H1 (cell line): ENCODE data around the gene SHLD1. TPM values are rescaled to one million over a fixed set of nuclear protein-coding genes. Genes with fewer than 3 reads are reported as not detected.
A peak's percentile ranks its signal among the peaks of the same experiment; 100 is the strongest.

Experiments used
- CTCF ChIA-PET: fragments of 300-600 bp; sonication (Branson Sonifier 250); formaldehyde crosslinking; loops from one replicate; lab custom pipeline; 2021; ENCODE audit not compliant: partially characterized antibody; lab: Charles Lee
- POLR2A ChIA-PET: fragments of 300-600 bp; sonication (Branson Sonifier 250); formaldehyde crosslinking; loops from one replicate; lab custom pipeline; 2021; ENCODE audit warnings: inconsistent platforms; ENCODE audit not compliant: partially characterized antibody; lab: Charles Lee
- DNase-seq, 2 experiments: peaks; one replicate each; pipeline versions ENCODE4 v3.0.0 to v3.0.0-alpha.2; 2010 to 2022; ENCODE audit warnings: low spot score in 2 of 2, low read depth in 1 of 2, mixed read lengths in 1 of 2
- FAIRE-seq: peaks from 2 replicates; lab custom pipeline; 2011; peaks lifted over from hg19 to GRCh38; lab: Jason Lieb, UNC
- H2AFZ ChIP-seq: 2 replicates; pipeline ENCODE4 v1.8.1; 2012; ENCODE audit warnings: low read length, inconsistent platforms
- H2AK5ac ChIP-seq: 2 replicates; pipeline ENCODE4 v1.6.1; 2013; ENCODE audit warnings: low read depth, low read length
- H2BK120ac ChIP-seq: replicated peaks from 2 replicates; pipeline ENCODE3; 2013; ENCODE audit warnings: low read depth, low read length, inconsistent platforms
- H2BK12ac ChIP-seq: 2 replicates; pipeline ENCODE4 v1.6.1; 2013; ENCODE audit warnings: low read depth, low read length
- H2BK15ac ChIP-seq: 2 replicates; pipeline ENCODE4 v1.6.1; 2013; ENCODE audit warnings: low read length
- H2BK20ac ChIP-seq: 2 replicates; pipeline ENCODE4 v1.6.1; 2013; ENCODE audit warnings: low read length
- H2BK5ac ChIP-seq: 2 replicates; pipeline ENCODE4 v1.6.1; 2013; ENCODE audit warnings: low read depth, low read length
- H3K14ac ChIP-seq: 2 replicates; pipeline ENCODE4 v1.6.1; 2013; ENCODE audit warnings: inconsistent platforms; ENCODE audit not compliant: insufficient read length
- H3K18ac ChIP-seq: 2 replicates; pipeline ENCODE4 v1.6.1; 2013; ENCODE audit warnings: low read length; ENCODE audit errors: extremely low read depth
- H3K23ac ChIP-seq: 2 replicates; pipeline ENCODE4 v1.6.1; 2013; ENCODE audit warnings: inconsistent platforms; ENCODE audit not compliant: insufficient read length
- H3K23me2 ChIP-seq: 2 replicates; pipeline ENCODE4 v1.6.1; 2013; ENCODE audit warnings: low read depth, low read length
- H3K27ac ChIP-seq: 2 replicates; pipeline ENCODE4 v1.6.1; 2011; ENCODE audit warnings: low read depth, low read length, inconsistent platforms
- H3K27me3 ChIP-seq, 4 experiments: replicated peaks in 1 of 4; 1 replicate in 1 of 4; 2 replicates in 3 of 4; pipeline versions ENCODE4 v1.6.1 to v1.8.1; 2011 to 2013; ENCODE audit warnings: low read length in 3 of 4, mild to moderate bottlenecking in 3 of 4, inconsistent platforms in 2 of 4, mixed read lengths in 2 of 4, moderate library complexity in 1 of 4; ENCODE audit not compliant: control insufficient read depth in 3 of 4, insufficient read depth in 3 of 4; ENCODE audit errors: extremely low read depth in 1 of 4
- H3K36me3 ChIP-seq, 4 experiments: 2 replicates each; pipeline versions ENCODE4 v1.6.1 to v1.8.1; 2011 to 2013; ENCODE audit warnings: mild to moderate bottlenecking in 4 of 4, low read length in 3 of 4, moderate library complexity in 2 of 4, control low read depth in 1 of 4, inconsistent platforms in 1 of 4; ENCODE audit not compliant: insufficient read depth in 4 of 4, control insufficient read depth in 2 of 4
- H3K4ac ChIP-seq: replicated peaks from 2 replicates; pipeline ENCODE3; 2013; ENCODE audit warnings: low read length, low read depth, mixed read lengths, inconsistent platforms; ENCODE audit not compliant: insufficient read length
- H3K4me1 ChIP-seq, 4 experiments: replicated peaks in 1 of 4; 1 replicate in 1 of 4; 2 replicates in 3 of 4; pipeline versions ENCODE4 v1.6.1 to v1.8.1; 2011 to 2013; ENCODE audit warnings: low read length in 3 of 4, inconsistent platforms in 2 of 4, mixed read lengths in 1 of 4; ENCODE audit not compliant: insufficient read depth in 4 of 4, control insufficient read depth in 3 of 4
- H3K4me2 ChIP-seq, 2 experiments: 2 replicates each; pipeline versions ENCODE4 v1.6.1 to v1.8.1; 2011 to 2013; ENCODE audit warnings: low read depth in 2 of 2, low read length in 2 of 2, control low read depth in 1 of 2, inconsistent platforms in 1 of 2, mild to moderate bottlenecking in 1 of 2; ENCODE audit not compliant: insufficient read depth in 1 of 2
- H3K4me3 ChIP-seq, 4 experiments: fragments of 200-600, 300-600 bp in 1 of 4; sonication (generic), shearing (Covaris generic), sonication (Bioruptor Twin) in 1 of 4; 2 replicates each; pipeline versions ENCODE4 v1.5.1 to v1.8.1; 2011 to 2016; ENCODE audit warnings: low read length in 4 of 4, low read depth in 3 of 4, control low read depth in 2 of 4, inconsistent platforms in 2 of 4, mild to moderate bottlenecking in 2 of 4, mixed read lengths in 1 of 4, moderate library complexity in 1 of 4; ENCODE audit not compliant: insufficient read depth in 2 of 4; ENCODE audit errors: extremely low read depth in 1 of 4
- H3K56ac ChIP-seq: replicated peaks from 2 replicates; pipeline ENCODE3; 2013; ENCODE audit warnings: low read depth, mild to moderate bottlenecking, mixed read lengths, low read length, inconsistent platforms; ENCODE audit not compliant: insufficient read length
- H3K79me1 ChIP-seq: 2 replicates; pipeline ENCODE4 v1.6.1; 2013; ENCODE audit warnings: low read depth, low read length, control low read depth
- H3K79me2 ChIP-seq, 2 experiments: 2 replicates each; pipeline versions ENCODE4 v1.6.1 to v1.8.1; 2012 to 2013; ENCODE audit warnings: low read length in 2 of 2, mild to moderate bottlenecking in 2 of 2, inconsistent platforms in 1 of 2; ENCODE audit not compliant: insufficient read depth in 2 of 2, control insufficient read depth in 1 of 2
- H3K9ac ChIP-seq, 4 experiments: replicated peaks in 1 of 4; 1 replicate in 1 of 4; 2 replicates in 3 of 4; pipeline versions ENCODE4 v1.6.1 to v1.8.1; 2011 to 2013; ENCODE audit warnings: low read depth in 3 of 4, low read length in 3 of 4, control low read depth in 2 of 4, mild to moderate bottlenecking in 2 of 4, moderate library complexity in 2 of 4, inconsistent platforms in 1 of 4; ENCODE audit errors: extremely low read depth in 1 of 4
- H3K9me3 ChIP-seq, 2 experiments: 2 replicates each; pipeline versions ENCODE4 v1.6.1 to v1.8.1; 2012 to 2013; ENCODE audit warnings: mild to moderate bottlenecking in 2 of 2, moderate library complexity in 2 of 2, control low read depth in 1 of 2, inconsistent platforms in 1 of 2, low read depth in 1 of 2, low read length in 1 of 2, mixed read lengths in 1 of 2; ENCODE audit not compliant: insufficient read depth in 2 of 2
- H4K20me1 ChIP-seq, 2 experiments: replicated peaks in 1 of 2; 2 replicates each; pipeline versions ENCODE3 to v1.8.1; 2011 to 2013; ENCODE audit warnings: inconsistent platforms in 2 of 2, low read length in 2 of 2, mild to moderate bottlenecking in 1 of 2; ENCODE audit not compliant: insufficient read depth in 2 of 2, control insufficient read depth in 1 of 2
- H4K5ac ChIP-seq: 2 replicates; pipeline ENCODE4 v1.6.1; 2013; ENCODE audit warnings: low read length, low read depth, mixed read lengths, inconsistent platforms; ENCODE audit not compliant: insufficient read length
- H4K8ac ChIP-seq: 2 replicates; pipeline ENCODE4 v1.8.0; 2013; ENCODE audit warnings: mild to moderate bottlenecking, moderate library complexity, low read length, inconsistent platforms; ENCODE audit not compliant: insufficient read depth; ENCODE audit errors: extremely low read depth
- H4K91ac ChIP-seq: replicated peaks from 2 replicates; pipeline ENCODE3; 2013; ENCODE audit warnings: low read length, mixed read lengths, inconsistent platforms; ENCODE audit not compliant: insufficient read length
- JUND ChIP-seq: IDR thresholded peaks from 2 replicates; pipeline ENCODE4 v1.6.1; 2011; ENCODE audit warnings: mild to moderate bottlenecking, improper control_type of control experiment, low read length
- KDM5A ChIP-seq: fragments of 200-600 bp; IDR thresholded peaks from 2 replicates; pipeline ENCODE4 v1.7.1; 2012; ENCODE audit warnings: mild to moderate bottlenecking, low read length, inconsistent platforms, mixed read lengths
- POLR2A ChIP-seq, 2 experiments: IDR thresholded peaks; 1 replicate in 1 of 2; 2 replicates in 1 of 2; pipeline ENCODE4 v1.6.1; 2011; ENCODE audit warnings: low read depth in 2 of 2, low read length in 2 of 2, mild to moderate bottlenecking in 2 of 2; ENCODE audit errors: control extremely low read depth in 1 of 2
- RAD21 ChIP-seq, 2 experiments: IDR thresholded peaks in 1 of 2; conservative IDR thresholded peaks in 1 of 2; 2 replicates each; pipeline ENCODE4 v1.6.1; 2011; ENCODE audit warnings: low read depth in 2 of 2, low read length in 2 of 2, improper control_type of control experiment in 1 of 2, inconsistent platforms in 1 of 2, mild to moderate bottlenecking in 1 of 2, moderate library complexity in 1 of 2
- WGBS, 2 experiments: shearing (Covaris generic) in 1 of 2; methylation state at CpG; one replicate each; pipeline versions ENCODE4 v1.1.6 to v1.1.7; 2013 to 2015; ENCODE audit warnings: low lambda C conversion rate in 2 of 2, mixed read lengths in 2 of 2, inconsistent platforms in 1 of 2, low coverage in 1 of 2, missing lambda C conversion rate in 1 of 2; ENCODE audit not compliant: insufficient replicate concordance in 2 of 2, insufficient coverage in 1 of 2, insufficient read length in 1 of 2; ENCODE audit errors: extremely low coverage in 1 of 2, missing lambda C conversion rate in 1 of 2; 5-methylcytosine and 5-hydroxymethylcytosine counted together
- polyA plus RNA-seq, 7 experiments: library from polyadenylated mRNA; depleted of rRNA in 3 of 7; stranded (reverse) in 5 of 7; unstranded in 2 of 7; fragments of >200 nt in 5 of 7; fragments of 200-250 nt in 2 of 7; gene quantifications; 1 replicate in 5 of 7; 2 replicates in 1 of 7; 4 replicates in 1 of 7; pipeline versions ENCODE4 v1.2.1 to v1.2.3, GENCODE V29; 2011 to 2013; ENCODE audit warnings: missing spikeins in 2 of 7, mixed read lengths in 2 of 7
- total RNA-seq: library from RNA; stranded (reverse); fragmentation: NEBNext Ultra II Directional; extraction: Animal tissue kit (Norgen Biotek cat#: 25700); gene quantifications from 2 replicates; pipeline ENCODE4 v1.2.1, GENCODE V29; 2021
- TF ChIP-seq, protein P1 (sequence below), 3 experiments: IDR thresholded peaks; 1 replicate in 2 of 3; 2 replicates in 1 of 3; pipeline versions ENCODE4 v1.5.1 to v1.6.1; 2011; ENCODE audit warnings: low read length in 3 of 3, mild to moderate bottlenecking in 3 of 3, inconsistent platforms in 2 of 3, low read depth in 1 of 3, moderate library complexity in 1 of 3; ENCODE audit not compliant: insufficient read depth in 1 of 3; ENCODE audit errors: control extremely low read depth in 1 of 3

SHLD1 gene
- total and polyA plus RNA-seq, 2 of the 8 experiments (the other 6 are each of a cell fraction or from before 2014, with no cell fraction given): 4.2 to 6.5 TPM

DNA sequence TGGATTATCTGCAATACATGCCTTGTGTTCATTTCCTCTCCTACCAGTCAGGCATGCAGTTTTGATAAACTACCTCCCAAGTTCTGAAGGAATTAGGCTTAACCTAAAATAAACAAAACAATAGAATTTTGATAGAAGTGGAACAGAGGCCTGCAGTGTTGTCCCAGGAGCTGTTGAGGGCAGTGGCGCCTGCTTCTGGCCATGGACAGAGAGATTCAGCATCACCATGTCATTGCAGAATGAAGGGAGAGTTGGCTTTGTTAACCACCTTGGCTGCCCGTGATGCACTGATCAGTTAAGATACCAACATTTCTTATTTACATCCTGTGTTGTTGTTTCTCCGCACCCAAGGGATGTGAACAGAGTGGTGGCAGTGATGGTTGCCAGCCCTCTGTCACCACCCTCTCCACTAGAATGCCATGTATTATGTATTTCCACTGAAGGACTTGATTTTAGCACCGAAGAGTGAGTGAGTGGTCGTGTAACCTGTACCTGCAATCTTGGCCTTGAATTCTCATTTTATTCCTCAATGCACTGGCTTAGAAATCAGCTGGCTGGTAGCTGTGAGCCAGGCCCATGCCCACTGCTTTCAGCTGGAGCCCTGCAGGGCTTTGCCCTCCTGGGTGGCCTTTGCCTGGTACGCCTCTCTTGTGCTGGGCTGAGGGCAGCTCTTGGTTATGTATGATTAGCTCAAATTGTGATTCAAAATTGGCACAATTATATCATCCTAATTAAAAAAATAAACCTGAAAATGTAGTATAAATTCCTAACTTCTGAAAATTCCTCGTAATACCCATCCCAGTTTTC is 56.5 kb downstream of the SHLD1 start:
- 87% methylated on average over 7 of the region's 7 CpGs; no CpG with 5 or more reads in 1 of the 2 experiments for WGBS, 2 experiments
- Histone ChIP-seq H3K23me2 (no peaks in the 10 kb centered on the region), H3K79me2 (no peaks in the 10 kb centered on the region), H2BK5ac (no peak overlapping the region), H3K56ac (no peak overlapping the region), H3K4me1 (peaks cover 0 to 10% (median 2%) of the 10 kb centered on the region in 4 experiments; a peak in 4 of 7 replicates), H3K9ac (no peak overlapping the region), H3K4me3 (no peak overlapping the region), H3K79me1 (no peaks in the 10 kb centered on the region), H2AFZ (no peak overlapping the region), H2BK12ac (no peak overlapping the region; the same call in 1 of the 2 replicates), H4K5ac (no peak overlapping the region), H3K4me2 (no peak overlapping the region), H3K14ac (no peak overlapping the region), H4K91ac (no peak overlapping the region), H3K23ac (no peak overlapping the region), H2BK15ac (no peak overlapping the region), H2AK5ac (0 out of 2 replicates have a peak overlapping the region, but pooled peaks have one; percentile 2), H3K4ac (no peak overlapping the region), H3K9me3 (no peaks in the 10 kb centered on the region), H2BK20ac (no peak overlapping the region), H3K27ac (no peak overlapping the region), H3K36me3 (no peaks in the 10 kb centered on the region), H4K8ac (no peak overlapping the region), H3K18ac (no peak overlapping the region), H4K20me1 (no peaks in the 10 kb centered on the region), H3K27me3 (no peaks in the 10 kb centered on the region), H2BK120ac (no peak overlapping the region)
- POLR2A ChIA-PET: interaction anchor here (0.7 kb wide), 1 partner anchor 108 kb away, joined by 3 read pairs; no protein-coding TSS in a partner anchor
- CTCF ChIA-PET: interaction anchor here (0.6 to 3.4 kb wide), 18 partner anchors 8 to 277 kb away, joined by 3 to 19 read pairs (median 4); no protein-coding TSS in a partner anchor
- FAIRE-seq (peak; percentile 7), DNase-seq (peak in 1 of 2 experiments; percentile 41)
- TF ChIP-seq KDM5A: no peak
- no peak for TF ChIP-seq POLR2A (IDR thresholded peaks at IDR 0.05; ENCODE audit: control extremely low read depth in 1 of 2, low read depth in 2 of 2, low read length in 2 of 2)
- peak; percentile 70 to 72 for TF ChIP-seq RAD21 (IDR thresholded peaks at IDR 0.05 in 1 of 2, conservative IDR thresholded peaks at IDR 0.05 in 1 of 2; ENCODE audit: low read depth in 2 of 2, low read length in 2 of 2)
- TF ChIP-seq JUND: no peak
- TF ChIP-seq, protein P1, sequence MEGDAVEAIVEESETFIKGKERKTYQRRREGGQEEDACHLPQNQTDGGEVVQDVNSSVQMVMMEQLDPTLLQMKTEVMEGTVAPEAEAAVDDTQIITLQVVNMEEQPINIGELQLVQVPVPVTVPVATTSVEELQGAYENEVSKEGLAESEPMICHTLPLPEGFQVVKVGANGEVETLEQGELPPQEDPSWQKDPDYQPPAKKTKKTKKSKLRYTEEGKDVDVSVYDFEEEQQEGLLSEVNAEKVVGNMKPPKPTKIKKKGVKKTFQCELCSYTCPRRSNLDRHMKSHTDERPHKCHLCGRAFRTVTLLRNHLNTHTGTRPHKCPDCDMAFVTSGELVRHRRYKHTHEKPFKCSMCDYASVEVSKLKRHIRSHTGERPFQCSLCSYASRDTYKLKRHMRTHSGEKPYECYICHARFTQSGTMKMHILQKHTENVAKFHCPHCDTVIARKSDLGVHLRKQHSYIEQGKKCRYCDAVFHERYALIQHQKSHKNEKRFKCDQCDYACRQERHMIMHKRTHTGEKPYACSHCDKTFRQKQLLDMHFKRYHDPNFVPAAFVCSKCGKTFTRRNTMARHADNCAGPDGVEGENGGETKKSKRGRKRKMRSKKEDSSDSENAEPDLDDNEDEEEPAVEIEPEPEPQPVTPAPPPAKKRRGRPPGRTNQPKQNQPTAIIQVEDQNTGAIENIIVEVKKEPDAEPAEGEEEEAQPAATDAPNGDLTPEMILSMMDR (IDR thresholded peaks at IDR 0.05; ENCODE audit: control extremely low read depth in 1 of 3, insufficient read depth in 1 of 3, low read depth in 1 of 3, low read length in 3 of 3): peak; percentile 44 to 63 (median 49)
